Endothelial cell of umbilical vein (primary cell): ENCODE results near the gene MFAP2. TPM values are rescaled to one million over a fixed set of nuclear protein-coding genes. Genes with fewer than 3 reads are reported as not detected.

Source experiments
- BruUV-seq: library from RNA; stranded (reverse); fragments of 400-500 nt; replicated peaks from 2 replicates; lab custom pipeline; 2021; lab: Mats Ljungman, UMichigan
- CTCF ChIA-PET: fragments of 300-600, 350-600 bp; sonication (Branson Sonifier 250); formaldehyde crosslinking; loops from one replicate; lab custom pipeline; 2021; ENCODE audit warnings: antibody characterized with exemption, inconsistent platforms; lab: Charles Lee
- POLR2A ChIA-PET: fragments of 300-600, 350-600 bp; sonication (Branson Sonifier 250); formaldehyde crosslinking; loops from one replicate; lab custom pipeline; 2021; ENCODE audit warnings: antibody characterized with exemption, inconsistent platforms; lab: Charles Lee
- DNase-seq: peaks from one replicate; pipeline ENCODE4 v3.0.0-alpha.2; 2011; ENCODE audit warnings: low read depth, low spot score
- FAIRE-seq: peaks from 2 replicates; lab custom pipeline; 2011; peaks lifted over from hg19 to GRCh38; lab: Jason Lieb, UNC
- H2AFZ ChIP-seq: 2 replicates; pipeline ENCODE4 v1.6.0; 2012; ENCODE audit warnings: low read depth, low read length, control low read depth, inconsistent platforms
- H3K27ac ChIP-seq: 2 replicates; pipeline ENCODE4 v1.5.1; 2011; ENCODE audit warnings: low read depth, mild to moderate bottlenecking, control low read depth, low read length, moderate library complexity; ENCODE audit not compliant: insufficient read depth
- H3K27me3 ChIP-seq, 2 experiments: 2 replicates each; pipeline versions ENCODE4 v1.6.0 to v1.6.1; 2011; ENCODE audit warnings: low read length in 2 of 2, mixed read lengths in 1 of 2; ENCODE audit not compliant: control insufficient read depth in 2 of 2, insufficient read depth in 2 of 2
- H3K36me3 ChIP-seq, 2 experiments: 2 replicates in 1 of 2; 3 replicates in 1 of 2; pipeline ENCODE4 v1.5.1; 2011; ENCODE audit warnings: low read length in 2 of 2, mild to moderate bottlenecking in 1 of 2, moderate library complexity in 1 of 2; ENCODE audit not compliant: control insufficient read depth in 2 of 2, insufficient read depth in 2 of 2; ENCODE audit errors: extremely low read depth in 1 of 2
- H3K4me1 ChIP-seq: 3 replicates; pipeline ENCODE4 v1.5.1; 2011; ENCODE audit warnings: mild to moderate bottlenecking, low read length; ENCODE audit not compliant: control insufficient read depth, insufficient read depth; ENCODE audit errors: extremely low read depth
- H3K4me2 ChIP-seq: 2 replicates; pipeline ENCODE4 v1.6.1; 2011; ENCODE audit warnings: low read length, control low read depth, mixed read lengths; ENCODE audit not compliant: insufficient read depth
- H3K4me3 ChIP-seq, 3 experiments: fragments of 200-600 bp in 1 of 3; sonication (generic), shearing (Covaris generic) in 1 of 3; replicated peaks in 1 of 3; 2 replicates each; pipeline ENCODE4 v1.5.1; 2011 to 2016; ENCODE audit warnings: control low read depth in 3 of 3, low read length in 3 of 3, mild to moderate bottlenecking in 2 of 3, inconsistent platforms in 1 of 3, low read depth in 1 of 3, moderate library complexity in 1 of 3; ENCODE audit not compliant: insufficient read depth in 1 of 3
- H3K79me2 ChIP-seq: 2 replicates; pipeline ENCODE4 v1.6.0; 2012; ENCODE audit warnings: low read length, inconsistent platforms; ENCODE audit not compliant: control insufficient read depth, insufficient read depth
- H3K9ac ChIP-seq: replicated peaks from 2 replicates; pipeline ENCODE3; 2011; ENCODE audit warnings: low read length, control low read depth; ENCODE audit not compliant: insufficient read depth; ENCODE audit errors: extremely low read depth
- H3K9me1 ChIP-seq: replicated peaks from 3 replicates; pipeline ENCODE4 v1.6.0; 2011; ENCODE audit warnings: mild to moderate bottlenecking, low read length; ENCODE audit not compliant: control insufficient read depth, insufficient read depth; ENCODE audit errors: extremely low read depth
- H3K9me3 ChIP-seq: replicated peaks from 2 replicates; pipeline ENCODE4 v1.5.1; 2012; ENCODE audit warnings: low read length, inconsistent platforms; ENCODE audit not compliant: control insufficient read depth, insufficient read depth
- H4K20me1 ChIP-seq: replicated peaks from 2 replicates; pipeline ENCODE3; 2011; ENCODE audit warnings: mild to moderate bottlenecking, low read length; ENCODE audit not compliant: control insufficient read depth, insufficient read depth; ENCODE audit errors: extremely low read depth
- EZH2 ChIP-seq: IDR thresholded peaks from 2 replicates; pipeline ENCODE4 v1.6.1; 2012; ENCODE audit warnings: borderline replicate concordance, low read depth, mild to moderate bottlenecking, moderate library complexity, low read length, inconsistent platforms; ENCODE audit not compliant: severe bottlenecking
- FOS ChIP-seq: IDR thresholded peaks from 2 replicates; pipeline ENCODE4 v1.6.1; 2011; ENCODE audit warnings: mild to moderate bottlenecking, low read length, moderate library complexity, borderline replicate concordance; ENCODE audit not compliant: insufficient read depth
- GATA2 ChIP-seq: IDR thresholded peaks from 2 replicates; pipeline ENCODE4 v1.7.0; 2011; ENCODE audit warnings: low read depth, mild to moderate bottlenecking, moderate library complexity, mixed read lengths, low read length; ENCODE audit not compliant: insufficient read length, insufficient read depth
- JUN ChIP-seq: IDR thresholded peaks from 2 replicates; pipeline ENCODE4 v1.6.1; 2011; ENCODE audit warnings: borderline replicate concordance, low read depth; ENCODE audit not compliant: insufficient read length, insufficient read depth
- MYC ChIP-seq: IDR thresholded peaks from one replicate; pipeline ENCODE4 v1.6.1; 2011; ENCODE audit warnings: mild to moderate bottlenecking, low read depth, low read length
- POLR2AphosphoS5 ChIP-seq: IDR thresholded peaks from 2 replicates; pipeline ENCODE4 v1.6.1; 2012; ENCODE audit warnings: low read depth, mild to moderate bottlenecking, control low read depth, low read length, moderate library complexity; ENCODE audit not compliant: insufficient read depth
- dilution Hi-C: fragments of 300-500 bp; cut with MboI; formaldehyde crosslinking; loops from one replicate; pipeline ENCODE4 v1.15.0; 2019; ENCODE audit warnings: low sequenced_read_pairs; ENCODE audit not compliant: extremely low pct_ligation_motif_present
- intact Hi-C: fragments of 100-400 bp; cut with micrococcal nuclease; formaldehyde crosslinking; loops from one replicate; pipeline ENCODE4 v1.10.0; 2022
- polyA plus RNA-seq, 4 experiments: library from polyadenylated mRNA; depleted of rRNA in 3 of 4; stranded (reverse) in 3 of 4; unstranded in 1 of 4; fragments of >200 nt; gene quantifications; 2 replicates each; pipeline versions ENCODE4 v1.2.1 to v1.2.3, GENCODE V29; 2011 to 2012; ENCODE audit warnings: missing spikeins in 1 of 4
- total RNA-seq: library from RNA; stranded (reverse); gene quantifications from 2 replicates; pipeline ENCODE4 v1.2.3, GENCODE V29; 2021

Gene MFAP2
- total and polyA plus RNA-seq, 2 donors (not counting 3 experiments of a cell fraction or from before 2014, with no cell fraction given), result 37.9 to 138 TPM

DNA sequence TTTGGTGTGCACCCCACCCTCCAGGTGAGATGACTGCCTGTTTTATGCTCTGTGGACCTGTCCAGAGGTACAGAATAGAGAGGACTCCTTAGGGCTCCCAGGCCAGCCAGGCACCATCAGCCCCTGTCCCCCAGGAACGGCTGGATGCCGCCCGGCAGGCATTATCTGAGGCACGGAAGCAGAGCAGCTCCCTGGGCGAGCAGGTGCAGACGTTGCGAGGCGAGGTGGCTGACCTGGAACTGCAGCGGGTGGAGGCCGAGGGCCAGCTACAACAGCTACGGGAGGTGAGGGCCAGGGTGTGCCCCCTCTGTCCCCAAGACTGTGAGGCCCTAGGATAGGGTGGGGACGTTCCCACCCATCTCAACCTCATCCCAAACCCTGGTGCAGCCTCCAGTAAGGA, 10.8 kb downstream of the MFAP2 start:
- CTCF ChIA-PET, result interaction anchor here (1.1 to 1.6 kb wide), 2 partner anchors 9 to 16 kb away, joined by 4 to 11 read pairs; no protein-coding TSS in a partner anchor
- no peaks in the 10 kb centered on the region for H4K20me1 ChIP-seq
- dilution Hi-C loops (no loop called here), intact Hi-C loops (no loop called here)
- H3K79me2 ChIP-seq, result no peaks in the 10 kb centered on the region
- peaks cover 0 to 11% of the 10 kb centered on the region in 2 experiments for H3K36me3 ChIP-seq
- H3K4me2 ChIP-seq, result no peak overlapping the region
- no peaks in the 10 kb centered on the region for H3K27me3 ChIP-seq
- no peak overlapping the region for H3K27ac ChIP-seq
- no peaks in the 10 kb centered on the region for H3K9me1 ChIP-seq
- H3K9me3 ChIP-seq, result no peaks in the 10 kb centered on the region
- peaks cover 11% of the 10 kb centered on the region for H3K4me1 ChIP-seq
- TF ChIP-seq JUN (no peak), FOS (no peak)
- POLR2A ChIA-PET, result no interaction called here
- DNase-seq (no peak), FAIRE-seq (no peak)
- H2AFZ ChIP-seq, result no peak overlapping the region
- no peak overlapping the region for H3K4me3 ChIP-seq
- H3K9ac ChIP-seq, result no peak overlapping the region
- BruUV-seq, result no TSS peak

- intact Hi-C loops, result no loop called here
- FAIRE-seq, result no peak
- dilution Hi-C loops, result no loop called here
Measured at GRCh38 chr1:16969057-16969611, 11.3 kb downstream of the MFAP2 start.

More at GRCh38 chr1:16969057-16969611, 11.3 kb downstream of the MFAP2 start:
- Histone ChIP-seq H3K9me3 (no peaks in the 10 kb centered on the region), H3K79me2 (no peaks in the 10 kb centered on the region), H3K9ac (no peak overlapping the region), H3K4me1 (peaks cover 11% of the 10 kb centered on the region), H3K27ac (no peak overlapping the region), H3K4me3 (no peak overlapping the region), H4K20me1 (no peaks in the 10 kb centered on the region), H3K27me3 (no peaks in the 10 kb centered on the region), H3K36me3 (peaks cover 0 to 11% of the 10 kb centered on the region in 2 experiments), H2AFZ (no peak overlapping the region), H3K9me1 (no peaks in the 10 kb centered on the region), H3K4me2 (no peak overlapping the region)
- CTCF ChIA-PET, result interaction anchor here (3.1 kb wide), 1 partner anchor 11 kb away, joined by 25 read pairs; the partner anchor contains the start of gene MFAP2
- TF ChIP-seq GATA2 (no peak), EZH2 (no peak), MYC (no peak), JUN (no peak), POLR2AphosphoS5 (no peak), FOS (no peak)
- DNase-seq, result no peak
- POLR2A ChIA-PET, result no interaction called here
- no TSS peak for BruUV-seq
